NCI-H526 treated with DMSO at 0.1 percent for 48 hours (cell line): ENCODE data around the gene PXDC1.
A peak's percentile ranks its signal among the peaks of the same experiment; 100 is the strongest.

Experiments
- DNase-seq: peaks from one replicate; lab custom pipeline; 2025; lab: John Stamatoyannopoulos, UW

PXDC1 gene

GRCh38 chr6:3746696-3747095 lies 4.8 kb downstream of the PXDC1 start:
- DNase-seq: no peak

DNA sequence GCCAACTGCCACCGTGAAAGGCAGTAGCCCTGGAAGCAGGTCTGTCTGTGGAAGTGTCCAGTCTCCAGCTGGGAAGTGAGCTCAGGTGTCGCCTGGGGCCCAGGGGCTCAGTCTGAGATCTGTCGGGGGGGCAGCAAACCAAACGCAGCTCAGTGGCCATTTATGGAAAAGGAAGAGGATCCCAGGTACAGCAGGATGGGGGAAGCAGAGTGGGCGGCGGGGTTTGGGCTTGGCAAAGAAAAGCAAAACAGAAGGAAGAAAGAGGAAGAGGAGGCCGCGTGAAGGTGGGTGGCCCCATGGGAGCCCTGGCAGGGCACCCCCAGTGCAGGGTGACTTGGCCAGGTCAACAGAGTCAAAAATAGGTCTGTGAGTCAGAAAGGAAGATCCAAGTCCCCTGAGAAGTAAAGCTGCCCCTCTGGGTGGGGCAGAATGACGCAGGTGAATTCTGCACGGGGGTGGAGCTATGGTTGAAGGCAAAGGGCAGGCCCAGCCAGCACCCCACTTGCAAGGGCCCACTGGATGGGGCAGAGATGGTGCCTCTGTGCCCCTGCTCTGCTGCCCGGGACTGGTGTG lies 5.3 kb downstream of the PXDC1 start:
- DNase-seq: no peak

- no peak for DNase-seq
These were observed 5.9 kb downstream of the PXDC1 start for GRCh38 chr6:3745566-3746118.

GRCh38 chr6:3744901-3745470 lies 6.5 kb downstream of the PXDC1 start:
- DNase-seq: no peak

- DNase-seq: no peak
These were observed 7.2 kb downstream of the PXDC1 start for GRCh38 chr6:3744211-3744900.

GRCh38 chr6:3743541-3743940 lies 8.0 kb downstream of the PXDC1 start:
- DNase-seq: no peak

DNA sequence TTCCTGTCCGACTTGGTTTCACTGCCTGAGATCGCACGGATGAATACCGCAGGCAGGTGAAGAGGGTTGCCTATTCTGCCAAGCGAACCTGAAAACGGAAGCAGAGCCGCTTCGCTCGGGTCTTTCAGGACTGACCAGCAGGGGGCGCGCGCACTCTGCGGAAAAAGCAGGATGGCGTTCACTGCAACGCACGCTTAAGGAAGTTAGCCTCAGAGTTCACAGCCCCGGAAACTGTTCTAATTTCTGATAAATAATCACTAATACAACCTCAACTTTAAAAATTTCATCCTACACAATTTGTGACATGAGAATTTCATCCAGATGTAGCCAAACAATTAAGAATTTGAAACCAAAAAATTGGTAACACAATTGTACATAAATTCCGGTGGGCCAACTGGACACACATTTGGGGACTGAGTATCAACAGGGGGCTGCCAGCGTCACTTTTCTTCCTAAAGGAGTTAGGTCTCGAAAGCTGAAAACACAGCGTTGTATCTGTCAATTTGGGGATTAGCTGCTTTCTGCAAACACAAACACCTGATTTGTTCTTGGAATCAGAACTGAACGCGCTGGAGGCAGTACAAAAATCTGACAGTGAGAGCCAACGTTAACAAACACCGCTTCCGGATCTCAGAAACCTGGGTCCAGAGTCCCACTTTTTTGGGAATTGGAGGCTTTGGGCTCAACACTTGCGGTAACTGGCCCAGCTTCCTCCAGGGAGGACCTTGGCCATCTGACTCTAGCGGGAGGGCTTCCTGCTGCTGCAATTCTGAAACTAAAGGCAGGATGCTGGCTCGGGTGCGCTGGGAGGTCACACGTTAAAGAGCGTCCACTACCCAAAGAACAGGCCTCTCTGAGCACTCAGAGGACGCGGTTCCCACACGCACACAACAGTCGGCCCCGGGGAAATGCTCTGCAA lies 8.8 kb downstream of the PXDC1 start:
- DNase-seq: peak; percentile 71

DNA sequence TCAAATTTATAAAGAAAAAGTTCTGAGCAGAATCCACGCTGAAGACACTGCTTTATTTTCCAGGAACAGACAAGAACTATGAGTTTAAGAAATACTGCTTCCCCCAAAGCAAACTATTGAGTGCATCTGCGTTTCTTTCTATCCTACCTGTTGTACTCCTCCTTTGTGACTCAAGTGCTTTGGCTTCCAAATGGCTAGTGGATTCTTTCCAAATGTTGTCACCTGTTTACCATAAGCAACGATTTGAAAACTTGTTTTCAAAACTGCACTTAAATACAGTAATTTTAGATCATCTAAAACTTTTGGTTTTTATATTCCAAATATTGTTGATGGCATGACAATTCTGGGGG lies 9.5 kb downstream of the PXDC1 start:
- no peak for DNase-seq

GRCh38 chr6:3741477-3741871 lies 10.0 kb downstream of the PXDC1 start:
- DNase-seq: no peak

- no peak for DNase-seq
These were observed 10.7 kb downstream of the PXDC1 start for GRCh38 chr6:3740551-3741476.

DNA sequence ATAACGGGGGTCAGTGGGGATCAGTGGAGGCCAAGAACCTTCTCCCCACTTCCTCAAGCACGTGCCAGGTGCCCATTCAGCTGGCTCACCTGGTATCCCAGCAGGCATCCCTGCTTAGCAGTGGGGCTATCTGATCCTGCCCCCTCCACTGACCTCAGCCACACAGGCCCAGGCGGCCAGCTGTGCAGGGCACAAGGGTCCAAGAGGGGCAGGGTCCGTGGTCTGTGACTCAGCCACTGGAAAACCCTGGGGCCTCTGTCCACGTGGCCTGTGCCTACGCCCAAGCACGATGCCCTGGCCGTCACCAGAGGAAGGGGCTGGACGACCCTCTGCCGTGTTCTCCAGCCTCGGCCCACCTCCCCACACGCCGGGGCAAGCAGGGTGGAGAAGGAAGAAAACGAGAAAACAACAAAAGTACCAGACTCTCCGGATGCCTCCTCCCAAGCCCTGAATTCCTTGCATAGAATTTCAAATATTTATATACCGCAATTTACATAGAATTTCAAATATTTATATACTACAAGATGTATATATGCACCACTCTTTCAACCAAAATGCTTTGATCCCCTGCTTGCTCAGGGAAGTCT lies 12.1 kb downstream of the PXDC1 start:
- no peak for DNase-seq

DNA sequence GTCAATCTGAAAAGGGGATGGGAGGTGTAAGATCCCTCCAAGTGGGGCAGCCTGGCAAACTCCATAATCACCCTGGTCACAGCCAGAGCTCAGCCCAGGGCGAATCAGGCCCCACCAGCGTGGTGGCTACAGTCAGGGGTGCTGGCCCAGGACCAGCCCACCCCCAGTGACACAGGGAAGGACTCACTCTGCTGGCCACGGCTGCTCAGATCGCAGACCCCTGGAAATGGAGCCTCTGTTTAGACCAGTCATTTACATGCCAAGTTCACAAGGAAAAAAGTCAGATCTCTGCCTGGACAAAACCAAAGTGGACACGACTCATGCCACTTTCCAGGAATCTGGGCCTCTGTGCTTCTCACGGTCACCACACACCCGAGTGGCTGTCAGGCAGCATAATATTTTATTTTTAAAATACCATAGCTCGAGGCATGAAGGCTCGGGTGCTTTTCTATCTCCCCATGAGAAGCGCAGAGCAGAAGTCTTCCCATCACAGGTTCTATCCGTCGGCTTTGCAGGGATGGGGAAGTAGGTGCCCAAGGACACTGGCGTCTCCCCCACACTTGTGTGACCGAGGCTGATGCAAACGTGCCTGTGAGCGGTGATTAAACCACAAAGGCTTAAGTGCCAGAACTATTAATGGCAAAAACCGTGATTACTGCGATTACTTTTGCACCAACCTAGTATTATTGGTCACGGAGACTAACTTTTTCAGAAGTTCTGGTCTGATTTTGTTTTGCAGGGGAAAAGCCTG lies 13.0 kb downstream of the PXDC1 start:
- DNase-seq: no peak

DNA sequence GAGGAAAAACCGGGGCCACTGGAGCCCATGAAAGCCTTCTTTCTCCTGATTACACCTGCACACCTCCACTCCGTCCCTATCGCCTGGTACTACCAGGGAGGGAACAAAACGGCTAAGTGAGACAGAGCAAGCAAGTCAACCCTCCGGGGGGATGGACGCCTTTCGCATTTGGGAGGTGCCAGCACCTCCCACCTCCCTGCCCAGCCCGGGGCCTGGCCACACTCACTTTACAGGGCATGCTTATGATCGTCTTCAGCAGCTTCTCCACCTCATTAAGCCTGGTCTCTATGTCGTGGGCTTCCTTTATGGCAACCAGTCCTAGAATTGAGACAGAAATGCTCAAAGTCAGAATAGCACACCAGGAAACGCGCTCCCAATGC lies 13.7 kb downstream of the PXDC1 start:
- no peak for DNase-seq

DNA sequence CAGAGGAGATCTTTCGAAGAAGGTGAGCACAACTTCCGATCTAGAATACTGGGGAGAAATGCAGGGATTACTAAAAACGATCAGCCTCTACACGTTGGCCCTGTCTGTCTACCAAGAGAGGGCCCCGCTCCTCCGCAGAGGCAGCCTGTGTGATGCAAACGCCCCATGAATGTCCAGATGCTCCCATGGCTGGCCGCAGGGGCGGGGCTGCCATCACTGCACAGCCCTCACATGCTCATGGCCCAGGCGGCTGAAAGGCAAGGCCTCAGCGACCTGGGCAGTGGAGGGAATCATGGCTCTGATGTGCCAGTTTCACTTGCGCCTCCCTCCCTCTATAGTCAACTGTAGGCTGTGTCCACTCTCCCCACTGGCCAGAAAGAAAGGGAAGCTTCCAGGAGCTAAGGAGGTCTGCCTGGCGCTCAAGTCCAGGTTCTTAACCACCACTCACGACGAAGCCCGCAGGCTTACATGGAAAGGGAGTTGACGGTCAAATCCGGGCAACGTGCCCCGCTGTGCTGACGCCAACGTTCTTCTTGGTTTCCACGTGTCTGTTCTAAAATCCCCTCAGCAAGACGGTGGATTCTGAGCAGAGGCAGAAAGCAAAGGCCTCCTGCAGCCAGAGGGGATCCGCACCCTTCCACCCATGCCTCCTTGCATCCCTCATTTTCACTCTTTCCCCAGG lies 14.2 kb downstream of the PXDC1 start:
- no peak for DNase-seq

- DNase-seq: no peak
These were observed 16.4 kb downstream of the PXDC1 start for GRCh38 chr6:3735029-3735605.

DNA sequence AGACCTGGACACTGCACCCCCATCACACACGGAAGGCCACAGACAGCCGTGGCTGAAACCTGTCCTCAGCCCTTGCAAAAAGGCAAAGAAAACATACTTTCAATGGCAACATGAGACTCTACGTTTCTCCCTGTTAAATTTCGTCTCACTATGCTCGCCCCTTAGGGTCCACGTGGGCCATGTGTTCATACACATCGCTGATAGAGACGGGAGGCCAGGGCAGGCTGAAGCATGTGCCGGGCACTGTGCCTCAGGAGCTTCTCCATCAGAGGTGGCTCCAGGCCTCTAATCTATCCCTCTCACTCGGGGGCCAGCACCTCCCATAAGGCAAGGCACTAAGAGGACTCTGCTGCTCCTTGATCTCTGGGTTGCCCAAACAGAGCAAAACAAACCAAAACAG lies 17.5 kb downstream of the PXDC1 start:
- DNase-seq: no peak

DNA sequence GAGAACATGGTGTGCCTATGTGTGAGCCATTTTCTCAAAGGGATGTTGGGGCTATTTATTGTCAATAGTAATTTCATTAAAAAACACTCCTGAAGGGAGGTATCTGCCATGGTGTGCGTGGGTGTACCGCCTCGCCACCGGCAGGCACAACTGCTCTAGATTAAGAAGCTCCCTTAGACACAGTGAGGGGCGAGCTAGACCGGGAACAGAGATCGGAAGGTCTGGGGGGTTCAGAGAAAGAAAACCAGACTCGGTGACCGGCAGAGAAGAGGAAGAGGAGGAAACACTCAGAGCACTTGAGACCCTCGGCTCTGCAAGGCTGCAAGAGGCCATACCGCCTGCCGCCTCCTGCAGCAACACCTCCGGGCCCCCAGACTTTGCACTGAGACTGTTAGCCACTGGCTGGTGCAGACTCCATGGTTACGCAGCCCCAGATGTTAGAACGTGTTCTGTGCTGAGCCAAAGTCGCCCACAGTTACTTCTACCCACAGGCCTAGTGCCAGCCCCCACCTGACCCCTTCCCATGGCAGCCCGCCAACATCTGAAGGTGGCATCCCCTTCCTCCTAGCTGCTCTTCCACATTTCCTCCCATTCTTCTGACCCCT lies 18.1 kb downstream of the PXDC1 start:
- no peak for DNase-seq

- DNase-seq: peak; percentile 75
These were observed 19.0 kb downstream of the PXDC1 start for GRCh38 chr6:3732345-3733141.
